GM18861 (cell line): ENCODE results near the gene CARD14.
"Not testable (repeated sequence)": the region's sequence is repeated elsewhere in the genome, so short reads cannot be mapped to it uniquely, and the experiment has no call there.

Source experiments
- ATAC-seq: cut with Tn5 transposase; IDR thresholded peaks from one replicate; pipeline ENCODE4 v1.9.1; 2021; ENCODE audit not compliant: unreplicated experiment

Gene CARD14

DNA sequence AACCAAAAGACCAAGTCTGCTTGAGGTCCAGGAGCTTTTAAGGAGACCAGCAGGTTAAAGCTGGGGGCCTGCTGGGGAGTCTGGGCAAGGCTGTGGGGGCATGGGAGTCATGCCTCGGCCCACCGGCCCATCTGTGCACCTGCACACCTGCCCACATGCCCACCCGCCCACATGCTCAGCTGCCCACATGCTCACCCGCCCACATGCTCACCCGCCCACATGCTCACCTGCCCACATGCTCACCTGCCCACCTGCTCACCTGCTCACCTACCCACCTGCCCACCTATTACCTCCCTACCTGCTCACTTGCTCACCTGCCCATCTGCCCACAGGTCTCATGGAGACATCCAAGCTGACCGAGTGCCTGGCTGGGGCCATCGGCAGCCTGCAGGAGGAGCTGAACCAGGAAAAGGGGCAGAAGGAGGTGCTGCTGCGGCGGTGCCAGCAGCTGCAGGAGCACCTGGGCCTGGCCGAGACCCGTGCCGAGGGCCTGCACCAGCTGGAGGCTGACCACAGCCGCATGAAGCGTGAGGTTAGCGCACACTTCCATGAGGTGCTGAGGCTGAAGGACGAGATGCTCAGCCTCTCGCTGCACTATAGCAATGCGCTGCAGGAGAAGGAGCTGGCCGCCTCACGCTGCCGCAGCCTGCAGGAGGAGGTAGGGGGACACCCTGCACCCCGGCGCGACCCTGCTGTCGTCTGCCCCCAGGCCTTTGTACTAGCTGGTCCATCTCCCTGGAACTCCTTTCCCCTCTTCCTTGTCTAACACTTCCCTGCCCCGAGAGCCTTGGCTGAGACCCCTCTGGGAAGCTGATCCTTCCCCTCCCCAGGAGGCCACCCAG lies 14.0 kb downstream of the CARD14 start:
- ATAC-seq = no peak

DNA sequence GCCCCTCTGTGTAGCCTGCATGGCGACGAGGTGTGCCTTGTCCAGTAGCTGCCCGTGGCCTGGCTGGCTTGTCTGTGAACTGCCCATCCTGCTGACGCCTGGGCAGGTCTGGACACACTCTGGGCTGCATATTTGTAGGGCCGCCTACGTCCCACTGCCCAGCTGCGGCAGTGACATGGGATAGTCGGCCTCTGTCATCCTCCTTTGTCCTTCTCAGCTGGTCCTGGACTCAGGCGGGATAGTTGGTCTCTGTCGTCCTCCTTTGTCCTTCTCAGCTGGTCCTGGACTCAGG lies 14.5 kb downstream of the CARD14 start:
- ATAC-seq = no peak

DNA sequence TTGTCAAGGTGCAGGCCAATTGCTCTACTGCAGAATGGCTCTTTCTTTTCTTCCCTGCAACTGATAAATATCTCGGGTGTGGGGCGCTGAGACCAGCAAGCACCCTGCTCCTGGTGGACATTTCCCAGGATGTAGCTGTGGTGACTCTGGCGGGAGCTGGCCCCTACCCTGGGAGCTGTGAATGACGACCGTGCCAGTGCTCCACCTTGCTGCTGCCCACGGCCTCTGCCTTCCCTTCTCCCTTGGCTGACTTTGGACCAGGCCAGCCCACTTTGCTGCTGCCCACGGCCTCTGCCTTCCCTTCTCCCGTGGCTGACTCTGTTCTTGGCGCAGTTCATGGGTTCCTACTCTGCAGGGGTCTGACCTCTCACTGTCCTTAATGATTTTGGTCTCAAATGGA lies 16.1 kb downstream of the CARD14 start:
- no peak for ATAC-seq

DNA sequence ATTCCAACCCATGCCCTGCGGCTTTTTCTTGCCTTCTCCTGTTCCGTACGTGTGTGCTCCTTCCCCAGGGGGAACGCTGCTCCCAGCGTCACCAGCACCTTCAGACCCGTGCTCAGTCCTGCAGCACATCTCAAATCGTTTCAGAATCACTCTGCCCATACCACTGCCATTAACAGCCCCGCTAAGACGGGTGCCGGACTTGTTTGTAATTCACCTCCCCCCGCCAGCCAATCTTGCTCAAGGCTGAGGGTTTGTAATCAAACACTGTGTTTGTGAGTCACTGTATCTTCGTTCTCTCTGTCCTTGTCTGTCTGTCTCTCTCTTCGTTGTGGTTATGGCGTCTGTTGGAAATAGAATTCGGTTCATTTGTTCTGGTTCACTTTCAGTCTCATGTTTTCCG lies 17.3 kb downstream of the CARD14 start:
- ATAC-seq = no peak

DNA sequence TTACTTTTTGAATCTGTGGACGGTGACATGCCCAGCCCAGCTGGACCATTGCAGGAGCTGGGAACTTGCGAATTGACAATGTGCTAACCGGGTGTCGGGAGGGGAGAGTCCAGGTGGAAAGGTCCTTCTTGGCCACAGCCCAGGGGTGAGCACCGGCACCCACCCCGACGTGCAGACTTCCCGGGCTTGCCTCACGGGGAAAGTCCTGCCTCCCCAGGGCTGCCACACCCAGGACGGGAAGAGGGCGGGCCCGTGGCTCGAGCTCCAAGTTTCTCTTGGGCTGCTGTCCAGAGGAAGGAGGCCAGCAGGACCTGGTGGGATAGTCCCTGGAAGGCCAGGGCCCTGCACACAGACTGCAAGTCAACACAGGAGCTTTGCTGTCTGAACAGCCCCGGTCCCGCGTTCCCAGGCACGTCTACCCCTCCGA lies 17.7 kb downstream of the CARD14 start:
- no peak for ATAC-seq

DNA sequence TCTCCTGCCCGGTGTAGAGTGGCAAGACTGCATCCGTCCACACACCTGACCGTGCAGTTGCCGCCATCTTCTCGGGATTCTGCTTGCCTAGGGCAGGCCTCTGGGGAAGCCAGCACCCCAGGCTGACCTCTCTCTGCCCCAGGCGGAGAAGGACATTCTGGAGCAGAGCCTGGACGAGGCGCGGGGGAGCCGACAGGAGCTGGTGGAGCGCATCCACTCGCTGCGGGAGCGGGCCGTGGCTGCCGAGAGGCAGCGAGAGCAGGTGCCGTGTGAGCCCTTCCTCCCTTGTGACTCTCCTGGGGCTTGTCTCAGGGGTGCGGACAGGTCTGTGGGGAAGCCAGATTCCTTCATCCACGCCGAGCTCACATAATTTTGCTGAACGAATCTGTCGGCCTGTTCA lies 19.8 kb downstream of the CARD14 start:
- no peak for ATAC-seq

DNA sequence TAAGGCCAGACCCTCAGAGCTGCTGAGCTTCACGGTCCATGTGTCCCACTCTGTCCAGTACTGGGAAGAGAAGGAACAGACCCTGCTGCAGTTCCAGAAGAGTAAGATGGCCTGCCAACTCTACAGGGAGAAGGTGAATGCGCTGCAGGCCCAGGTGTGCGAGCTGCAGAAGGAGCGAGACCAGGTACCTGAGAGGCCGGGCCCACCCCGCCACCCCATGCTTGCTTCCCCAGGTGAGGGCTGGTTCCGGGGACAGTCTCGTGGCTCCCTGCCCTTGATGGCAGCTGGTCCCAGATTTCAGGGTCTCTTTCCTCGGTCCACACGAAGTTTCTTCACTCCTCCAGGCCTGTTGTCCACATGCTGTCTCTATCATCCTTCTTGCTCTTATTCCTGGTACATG lies 20.9 kb downstream of the CARD14 start:
- no peak for ATAC-seq

DNA sequence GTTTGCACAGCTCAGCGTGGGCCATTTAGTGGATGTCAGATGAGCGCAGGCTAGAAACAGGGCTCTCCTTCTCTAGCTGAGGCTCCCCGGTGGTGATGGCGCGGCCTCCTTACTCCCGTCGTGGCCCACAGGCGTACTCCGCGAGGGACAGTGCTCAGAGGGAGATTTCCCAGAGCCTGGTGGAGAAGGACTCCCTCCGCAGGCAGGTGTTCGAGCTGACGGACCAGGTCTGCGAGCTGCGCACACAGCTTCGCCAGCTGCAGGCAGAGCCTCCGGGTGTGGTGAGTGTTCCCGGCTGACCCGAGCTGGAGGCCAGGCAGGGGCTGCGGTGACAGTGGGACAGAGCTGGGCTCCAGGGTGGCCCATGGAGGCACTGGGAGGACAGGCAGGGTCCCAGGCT lies 21.4 kb downstream of the CARD14 start:
- no peak for ATAC-seq

DNA sequence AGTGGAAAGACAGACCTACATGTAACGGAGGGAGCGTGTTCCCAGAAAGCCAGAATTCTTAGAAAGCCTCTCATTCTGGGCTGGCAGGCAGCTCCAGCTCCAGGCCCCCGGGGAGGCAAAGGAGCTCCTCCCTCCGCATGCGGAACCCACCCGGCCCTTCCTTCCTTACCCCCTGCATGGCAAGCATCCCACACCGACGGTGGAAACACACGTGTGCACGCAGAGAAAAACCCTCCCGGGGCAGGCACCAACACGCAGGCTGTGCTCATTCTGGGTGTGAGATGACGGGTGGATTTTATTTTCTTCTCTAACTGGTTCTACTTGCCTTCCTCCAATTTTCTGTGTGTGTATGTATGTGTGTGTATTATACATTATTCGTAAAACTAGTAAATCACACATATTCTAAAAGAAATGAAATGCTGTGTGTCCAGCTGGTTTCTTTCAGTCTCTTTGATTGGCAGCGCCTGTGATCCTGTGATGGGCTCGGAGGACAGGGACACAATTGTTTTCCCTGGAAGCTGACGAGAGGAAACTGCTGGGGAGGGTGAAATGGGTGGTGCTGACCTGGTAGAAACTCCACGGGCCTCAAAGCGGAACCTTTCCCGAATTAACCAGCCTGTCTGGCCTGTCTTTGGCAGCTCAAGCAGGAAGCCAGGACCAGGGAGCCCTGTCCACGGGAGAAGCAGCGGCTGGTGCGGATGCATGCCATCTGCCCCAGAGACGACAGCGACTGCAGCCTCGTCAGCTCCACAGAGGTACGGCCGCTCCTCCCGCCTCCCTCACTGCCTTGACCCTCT lies 22.2 kb downstream of the CARD14 start:
- no peak for ATAC-seq

DNA sequence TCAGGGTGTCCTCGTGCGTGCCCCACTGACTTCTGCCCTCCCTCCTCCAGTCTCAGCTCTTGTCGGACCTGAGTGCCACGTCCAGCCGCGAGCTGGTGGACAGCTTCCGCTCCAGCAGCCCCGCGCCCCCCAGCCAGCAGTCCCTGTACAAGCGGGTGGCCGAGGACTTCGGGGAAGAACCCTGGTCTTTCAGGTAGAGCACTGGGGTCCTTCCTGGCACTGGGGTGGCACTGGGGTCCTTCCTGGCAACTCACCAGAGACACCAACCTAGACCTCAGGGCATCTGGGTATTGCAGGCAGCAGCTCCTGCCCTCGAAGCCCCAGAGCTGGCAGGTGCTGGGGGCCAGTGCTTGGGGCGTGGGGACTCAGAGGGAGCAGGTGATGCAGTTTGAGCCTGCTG lies 25.3 kb downstream of the CARD14 start:
- no peak for ATAC-seq

DNA sequence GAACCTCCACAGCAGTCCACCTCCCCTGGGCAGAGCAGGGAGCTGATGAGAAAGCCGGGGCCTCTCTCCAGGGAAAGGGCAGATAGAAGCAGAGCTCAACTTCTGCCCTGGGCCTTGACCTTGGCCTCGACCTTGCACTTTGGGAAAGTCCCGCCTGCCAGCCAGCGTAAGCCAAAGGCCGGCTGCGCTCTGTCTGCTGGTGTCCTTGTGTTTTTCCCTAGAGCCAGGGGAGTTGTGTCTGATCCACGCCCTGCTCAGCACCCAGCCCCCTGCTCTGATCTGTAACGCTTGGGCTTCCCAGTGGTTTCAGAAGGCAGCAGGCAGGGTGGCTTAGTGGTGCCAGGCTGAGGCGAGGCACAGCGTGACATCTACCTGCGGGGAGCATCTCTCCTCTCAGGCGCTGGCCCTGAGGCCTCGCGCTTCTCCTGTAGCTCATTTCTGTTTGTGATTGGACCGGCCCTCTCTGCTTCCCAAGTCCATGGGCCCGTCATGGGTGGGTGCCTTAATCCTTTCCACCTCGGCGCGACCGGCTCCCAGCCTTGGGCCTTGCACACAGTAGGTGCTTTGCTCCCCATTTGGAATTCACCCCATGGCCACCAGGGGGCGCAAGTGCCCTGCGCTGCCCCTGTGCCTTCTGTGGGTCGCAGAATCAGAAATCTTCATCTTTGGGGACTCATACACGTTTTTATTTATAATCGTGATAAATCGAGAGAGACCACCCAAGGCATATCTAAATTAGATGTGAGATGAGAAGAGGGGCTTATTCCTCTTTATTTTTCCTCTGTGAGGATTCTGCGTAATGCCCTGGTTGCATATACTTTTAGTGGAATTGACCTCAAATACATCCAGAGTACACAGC lies 26.1 kb downstream of the CARD14 start:
- ATAC-seq = no peak

DNA sequence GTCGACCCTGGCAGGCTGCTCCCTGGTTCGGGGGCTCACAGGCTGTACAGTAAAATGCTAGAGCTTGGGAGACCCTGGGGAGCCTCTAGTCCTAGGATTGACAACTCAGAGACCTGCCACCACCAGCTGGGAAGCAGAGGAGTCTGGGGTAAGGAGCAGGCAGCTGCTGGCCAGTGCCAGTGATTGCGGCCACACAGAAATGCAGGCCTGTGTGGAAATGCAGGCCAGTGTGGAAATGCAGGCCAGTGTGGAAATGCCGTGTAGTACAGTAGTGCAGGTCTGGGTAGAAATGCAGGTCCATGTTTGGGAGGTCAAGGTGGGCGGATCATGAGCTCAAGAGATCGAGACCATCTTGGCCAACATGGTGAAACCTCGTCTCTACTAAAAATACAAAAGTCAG lies 26.8 kb downstream of the CARD14 start:
- no peak for ATAC-seq

DNA sequence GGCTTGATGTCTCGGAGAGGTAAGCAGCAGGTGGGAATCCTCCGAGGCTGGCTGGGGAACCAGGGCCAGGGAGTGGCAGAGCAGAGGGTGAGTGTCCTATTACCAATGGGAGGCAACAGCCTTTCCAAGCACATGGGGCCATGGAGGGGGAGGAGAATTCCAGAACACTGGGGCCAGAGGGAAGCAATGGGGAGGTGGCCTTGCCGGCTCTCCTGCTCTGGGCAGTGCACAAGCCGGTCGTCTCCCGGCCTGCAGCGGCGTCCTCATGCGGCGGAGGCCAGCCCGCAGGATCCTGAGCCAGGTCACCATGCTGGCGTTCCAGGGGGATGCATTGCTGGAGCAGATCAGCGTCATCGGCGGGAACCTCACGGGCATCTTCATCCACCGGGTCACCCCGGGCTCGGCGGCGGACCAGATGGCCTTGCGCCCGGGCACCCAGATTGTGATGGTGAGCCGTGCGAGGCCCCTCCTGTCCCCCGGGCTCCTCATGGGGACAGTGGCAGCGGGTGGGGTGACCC lies 28.4 kb downstream of the CARD14 start:
- no peak for ATAC-seq

DNA sequence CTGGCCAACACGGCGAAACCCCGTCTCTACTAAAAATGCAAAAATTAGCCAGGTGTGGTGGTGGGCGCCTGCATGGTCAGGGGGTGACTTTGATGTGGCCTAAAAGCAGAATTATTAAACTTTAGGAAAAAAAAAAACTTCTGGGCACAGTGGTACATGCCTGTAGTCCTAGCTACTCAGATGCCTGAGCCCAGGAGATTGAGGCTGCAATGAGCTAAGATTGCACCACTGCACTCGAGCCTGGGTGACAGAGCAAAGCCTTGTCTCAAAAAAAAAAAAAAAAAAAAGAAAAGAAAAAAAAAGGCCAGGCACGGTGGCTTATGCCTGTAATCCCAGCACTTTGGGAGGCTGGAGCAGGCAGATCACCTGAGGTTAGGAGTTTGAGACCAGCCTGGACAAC lies 29.5 kb downstream of the CARD14 start:
- not testable (repeated sequence) for ATAC-seq

DNA sequence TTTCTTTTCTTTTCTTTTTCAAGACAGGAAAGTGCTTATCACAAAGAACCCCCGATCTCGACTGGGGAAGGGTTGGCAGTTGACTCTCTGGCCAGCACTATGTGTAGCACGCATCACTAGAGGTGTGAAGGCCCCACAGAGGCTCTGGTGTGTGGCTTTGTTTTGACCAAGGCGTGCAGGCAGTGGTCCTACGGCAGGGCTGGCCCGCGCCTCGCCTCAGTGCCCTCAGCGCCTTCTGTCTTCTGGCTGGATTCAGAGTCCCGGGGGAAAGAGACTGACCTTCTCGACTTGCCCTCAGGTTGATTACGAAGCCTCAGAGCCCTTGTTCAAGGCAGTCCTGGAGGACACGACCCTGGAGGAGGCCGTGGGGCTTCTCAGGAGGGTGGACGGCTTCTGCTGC lies 31.6 kb downstream of the CARD14 start:
- ATAC-seq = no peak

DNA sequence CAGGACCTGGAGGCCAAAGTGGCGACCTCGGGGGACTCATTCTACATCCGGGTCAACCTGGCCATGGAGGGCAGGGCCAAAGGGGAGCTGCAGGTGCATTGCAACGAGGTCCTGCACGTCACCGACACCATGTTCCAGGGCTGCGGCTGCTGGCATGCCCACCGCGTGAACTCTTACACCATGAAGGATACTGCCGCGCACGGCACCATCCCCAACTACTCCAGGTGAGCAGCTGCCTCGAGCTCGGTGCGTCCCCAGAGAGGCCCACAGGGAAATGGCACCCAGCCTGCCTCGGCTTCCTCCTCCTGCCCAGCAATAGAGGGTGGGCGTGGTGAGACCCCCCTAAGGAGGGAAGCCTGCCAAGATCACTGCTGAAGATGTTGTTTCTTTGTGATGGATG lies 32.4 kb downstream of the CARD14 start:
- no peak for ATAC-seq

DNA sequence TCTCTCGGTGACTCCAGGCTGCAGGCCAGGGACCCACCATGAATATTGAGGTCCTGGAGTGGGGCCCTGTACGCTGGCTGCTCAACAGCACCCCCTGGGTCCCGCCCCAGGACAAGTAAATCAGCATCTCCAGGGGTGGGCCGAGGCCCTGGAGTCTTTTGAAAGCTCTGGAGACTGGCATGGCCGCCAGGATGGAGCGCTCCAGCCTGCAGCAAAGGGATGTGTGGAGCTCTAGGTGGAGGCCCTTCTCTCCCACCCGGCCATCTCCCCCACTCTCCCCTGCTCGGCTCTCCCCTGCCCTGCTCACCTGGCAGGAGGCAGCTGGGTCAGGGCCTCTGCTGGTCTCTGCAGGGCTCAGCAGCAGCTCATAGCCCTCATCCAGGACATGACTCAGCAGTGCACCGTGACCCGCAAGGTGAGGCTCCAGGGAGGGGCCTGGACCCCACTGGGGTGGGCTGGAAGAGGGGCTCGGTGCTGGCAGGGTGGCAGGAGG lies 33.7 kb downstream of the CARD14 start:
- no peak for ATAC-seq

DNA sequence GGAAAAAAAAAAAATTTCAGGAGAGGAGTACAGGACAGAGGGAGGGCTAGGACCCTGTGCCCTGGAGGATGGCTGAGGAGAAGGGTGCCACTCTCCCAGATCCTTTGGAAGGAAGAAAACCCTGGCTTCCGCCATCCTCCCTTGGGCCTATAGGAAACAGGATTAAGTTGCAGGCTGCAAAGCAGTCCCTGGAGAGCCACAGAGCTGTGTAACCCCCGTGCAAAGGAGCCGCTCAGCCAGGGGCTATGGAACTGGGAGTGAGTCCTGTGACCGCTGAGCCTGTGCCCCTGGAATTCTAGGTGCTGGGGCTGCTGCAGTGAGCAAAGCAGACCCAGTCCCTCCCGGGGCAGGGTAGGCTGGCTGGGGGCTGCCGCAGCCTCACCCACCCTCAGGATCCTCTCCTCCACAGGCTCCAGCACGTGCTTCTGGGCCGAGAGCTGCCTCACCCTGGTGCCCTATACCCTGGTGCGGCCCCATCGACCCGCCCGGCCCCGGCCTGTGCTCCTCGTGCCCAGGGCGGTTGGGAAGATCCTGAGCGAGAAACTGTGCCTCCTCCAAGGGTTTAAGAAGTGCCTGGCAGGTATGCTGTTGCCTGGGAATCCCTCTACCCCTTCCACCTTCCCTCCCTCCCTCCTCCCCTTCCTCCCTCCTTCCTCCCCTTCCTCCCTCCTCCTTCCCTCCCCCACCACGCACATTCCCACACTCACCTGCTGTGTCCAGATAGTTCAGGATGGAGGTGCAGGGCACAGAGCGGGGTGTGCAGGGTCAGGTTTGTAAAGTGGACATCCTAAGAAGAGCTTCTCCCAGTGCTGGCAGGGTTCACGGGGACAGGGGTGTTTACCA lies 35.0 kb downstream of the CARD14 start:
- no peak for ATAC-seq

DNA sequence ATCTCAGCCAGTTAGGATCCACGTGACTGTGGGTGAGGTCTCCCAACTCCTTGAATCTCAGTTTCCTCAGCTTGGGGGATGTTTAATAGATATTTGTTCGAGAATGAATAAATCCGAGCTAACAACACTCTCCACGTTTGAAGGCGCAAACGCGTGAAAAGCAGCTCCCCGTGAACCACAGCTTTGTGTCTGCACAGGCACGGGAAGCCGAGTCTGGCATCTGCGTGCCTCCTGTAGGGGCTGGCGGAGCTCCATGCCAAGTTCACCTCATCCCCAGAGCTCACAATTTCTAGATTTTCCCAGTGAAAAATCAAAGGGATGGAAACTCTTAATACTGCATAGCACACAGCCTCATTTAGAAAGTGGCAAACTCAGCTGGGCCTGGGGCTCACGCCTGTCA lies 36.0 kb downstream of the CARD14 start:
- no peak for ATAC-seq

DNA sequence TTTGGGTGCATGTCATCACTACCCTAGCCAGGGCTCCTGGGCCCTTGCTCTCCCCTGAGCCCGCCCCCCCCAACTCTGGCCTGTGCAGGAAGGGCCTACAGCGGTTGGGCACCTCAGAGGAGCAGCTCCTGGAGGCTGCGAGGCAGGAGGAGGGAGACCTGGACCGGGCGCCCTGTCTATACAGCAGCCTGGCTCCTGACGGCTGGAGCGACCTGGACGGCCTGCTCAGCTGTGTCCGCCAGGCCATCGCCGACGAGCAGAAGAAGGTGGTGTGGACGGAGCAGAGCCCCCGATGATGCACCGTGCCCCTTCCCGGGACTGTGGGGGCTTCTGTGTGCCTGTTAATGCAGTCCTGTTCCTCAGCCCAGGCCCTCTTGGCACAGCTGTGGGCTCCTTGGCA lies 38.2 kb downstream of the CARD14 start:
- no peak for ATAC-seq
